SU-DHL-6 (cell line): ENCODE data around the gene SLC43A1.

ENCODE experiments used
- CTCF ChIP-seq: fragments of 200-600 bp; sonication (generic); IDR thresholded peaks from one replicate; pipeline ENCODE4 v1.5.1; 2017; ENCODE audit warnings: antibody characterized with exemption, mild to moderate bottlenecking, low read length, moderate library complexity; ENCODE audit not compliant: insufficient read depth, poor library complexity, severe bottlenecking
- EZH2phosphoT487 ChIP-seq: fragments of 200-600 bp; sonication (generic), shearing (Covaris generic); conservative IDR thresholded peaks from 2 replicates; pipeline ENCODE4 v1.6.1; 2018; ENCODE audit warnings: mild to moderate bottlenecking, antibody characterized with exemption, low read length, moderate library complexity, mixed read lengths

GRCh38 chr11:57485217-57485990, 30.1 kb downstream of the SLC43A1 start:
- no peak for TF ChIP-seq CTCF
- TF ChIP-seq EZH2phosphoT487: no peak
